CD4-positive, CD25-positive, alpha-beta regulatory T cell (primary cell): ENCODE results near the gene EMC6. TPM values are rescaled to one million over a fixed set of nuclear protein-coding genes. Genes with fewer than 3 reads are reported as not detected.
A peak's percentile ranks its signal among the peaks of the same experiment; 100 is the strongest.

Experiments
- ATAC-seq, 2 donors: fragments of 150-1000 bp; cut with Tn5 transposase; one replicate each; pipeline ENCODE4 v1.10.0; 2021; ENCODE audit warnings: low read depth in 2 of 2, moderate number of reproducible peaks in 2 of 2, moderate library complexity in 1 of 2
- DNase-seq, 3 donors: peaks; one replicate each; pipeline versions ENCODE4 v3.0.0 to v3.0.0-alpha.2; 2012 to 2022; ENCODE audit warnings: mixed read lengths in 1 of 3
- H3K27ac ChIP-seq: one replicate; pipeline ENCODE4 v1.7.0; 2013; ENCODE audit warnings: mild to moderate bottlenecking, low read length; ENCODE audit not compliant: insufficient read depth, poor library complexity, severe bottlenecking
- H3K27me3 ChIP-seq: one replicate; pipeline ENCODE4 v1.7.0; 2013; ENCODE audit warnings: low read length; ENCODE audit not compliant: control insufficient read depth, insufficient read depth
- H3K36me3 ChIP-seq: one replicate; pipeline ENCODE4 v1.7.0; 2013; ENCODE audit warnings: mild to moderate bottlenecking, low read length, moderate library complexity; ENCODE audit not compliant: control insufficient read depth, insufficient read depth
- H3K4me1 ChIP-seq: 2 replicates; pipeline ENCODE4 v1.7.0; 2013; ENCODE audit warnings: mild to moderate bottlenecking, low read length; ENCODE audit not compliant: insufficient read depth, control insufficient read depth, poor library complexity, severe bottlenecking
- H3K4me3 ChIP-seq: one replicate; pipeline ENCODE4 v1.7.0; 2013; ENCODE audit warnings: low read depth, mild to moderate bottlenecking, low read length, moderate library complexity
- H3K9me3 ChIP-seq, 2 experiments: 1 replicate in 1 of 2; 2 replicates in 1 of 2; pipeline ENCODE4 v1.7.0; 2013; ENCODE audit warnings: low read length in 2 of 2, mild to moderate bottlenecking in 1 of 2, moderate library complexity in 1 of 2; ENCODE audit not compliant: control insufficient read depth in 2 of 2
- H3K27ac Mint-ChIP-seq, 3 donors: one replicate each; pipeline ENCODE4 v1.8.0; 2020 to 2022; ENCODE audit warnings: mild to moderate bottlenecking in 3 of 3, mixed read lengths in 3 of 3, moderate library complexity in 2 of 3
- H3K27me3 Mint-ChIP-seq: one replicate; pipeline ENCODE4 v1.8.0; 2022; ENCODE audit warnings: mild to moderate bottlenecking, mixed read lengths
- H3K36me3 Mint-ChIP-seq: one replicate; pipeline ENCODE4 v1.8.0; 2020; ENCODE audit warnings: mixed read lengths
- H3K4me1 Mint-ChIP-seq, 4 donors: one replicate each; pipeline ENCODE4 v1.8.0; 2020 to 2022; ENCODE audit warnings: mixed read lengths in 4 of 4, mild to moderate bottlenecking in 1 of 4
- H3K4me3 Mint-ChIP-seq, 4 donors: one replicate each; pipeline ENCODE4 v1.8.0; 2020 to 2022; ENCODE audit warnings: mild to moderate bottlenecking in 4 of 4, mixed read lengths in 4 of 4, moderate library complexity in 3 of 4
- H3K9me3 Mint-ChIP-seq, 7 donors: one replicate each; pipeline ENCODE4 v1.8.0; 2020 to 2022; ENCODE audit warnings: mixed read lengths in 7 of 7, mild to moderate bottlenecking in 3 of 7, moderate library complexity in 2 of 7
- polyA plus RNA-seq, 4 donors: library from polyadenylated mRNA; unstranded; fragments of 300-500 nt; fragmentation: Illumina TruSeq; gene quantifications; one replicate each; pipeline ENCODE4 v1.2.3, GENCODE V29; 2021
- total RNA-seq: library from RNA; stranded (reverse); gene quantifications from one replicate; pipeline ENCODE4 v1.2.3, GENCODE V29; 2022

Gene EMC6
- total and polyA plus RNA-seq, 5 donors from 2014 or later, result 27.2 to 125 (median 113) TPM

DNA sequence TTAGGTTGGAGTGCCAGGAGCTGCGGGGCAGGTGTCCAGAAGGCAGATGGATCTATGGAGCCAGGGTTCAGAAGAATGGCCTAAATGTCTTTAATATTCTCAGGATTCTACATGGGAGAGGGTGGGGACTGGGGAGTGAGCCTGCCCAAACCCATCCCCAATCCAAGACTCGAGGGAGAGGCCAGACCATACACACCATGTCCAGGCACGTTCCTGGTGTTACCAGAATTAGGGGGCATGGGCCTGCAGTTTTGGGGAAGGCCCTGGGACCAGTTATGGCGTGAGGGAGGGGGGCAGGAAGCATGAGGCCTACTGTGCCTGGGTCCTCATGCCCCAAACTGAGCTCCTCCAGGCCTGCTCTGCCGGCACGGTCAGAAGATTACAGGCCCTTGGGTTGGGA lies 2.1 kb upstream of the EMC6 start:
- Mint-ChIP-seq H3K4me1 (peaks cover 5 to 31% (median 20%) of the 10 kb centered on the region in 4 donors), H3K4me3 (peak overlapping the region; percentile 38 to 88 (median 68)), H3K27me3 (no peaks in the 10 kb centered on the region), H3K36me3 (no peaks in the 10 kb centered on the region), H3K27ac (peak overlapping the region in 1 of 3 donors; percentile 76), H3K9me3 (no peaks in the 10 kb centered on the region)
- H3K4me1 ChIP-seq, result peaks cover 20% of the 10 kb centered on the region
- no peak overlapping the region for H3K4me3 ChIP-seq
- H3K36me3 ChIP-seq, result no peaks in the 10 kb centered on the region
- H3K9me3 ChIP-seq, result no peaks in the 10 kb centered on the region
- H3K27ac ChIP-seq, result no peak overlapping the region
- no peak for ATAC-seq
- H3K27me3 ChIP-seq, result no peaks in the 10 kb centered on the region
- DNase-seq, result no peak

DNA sequence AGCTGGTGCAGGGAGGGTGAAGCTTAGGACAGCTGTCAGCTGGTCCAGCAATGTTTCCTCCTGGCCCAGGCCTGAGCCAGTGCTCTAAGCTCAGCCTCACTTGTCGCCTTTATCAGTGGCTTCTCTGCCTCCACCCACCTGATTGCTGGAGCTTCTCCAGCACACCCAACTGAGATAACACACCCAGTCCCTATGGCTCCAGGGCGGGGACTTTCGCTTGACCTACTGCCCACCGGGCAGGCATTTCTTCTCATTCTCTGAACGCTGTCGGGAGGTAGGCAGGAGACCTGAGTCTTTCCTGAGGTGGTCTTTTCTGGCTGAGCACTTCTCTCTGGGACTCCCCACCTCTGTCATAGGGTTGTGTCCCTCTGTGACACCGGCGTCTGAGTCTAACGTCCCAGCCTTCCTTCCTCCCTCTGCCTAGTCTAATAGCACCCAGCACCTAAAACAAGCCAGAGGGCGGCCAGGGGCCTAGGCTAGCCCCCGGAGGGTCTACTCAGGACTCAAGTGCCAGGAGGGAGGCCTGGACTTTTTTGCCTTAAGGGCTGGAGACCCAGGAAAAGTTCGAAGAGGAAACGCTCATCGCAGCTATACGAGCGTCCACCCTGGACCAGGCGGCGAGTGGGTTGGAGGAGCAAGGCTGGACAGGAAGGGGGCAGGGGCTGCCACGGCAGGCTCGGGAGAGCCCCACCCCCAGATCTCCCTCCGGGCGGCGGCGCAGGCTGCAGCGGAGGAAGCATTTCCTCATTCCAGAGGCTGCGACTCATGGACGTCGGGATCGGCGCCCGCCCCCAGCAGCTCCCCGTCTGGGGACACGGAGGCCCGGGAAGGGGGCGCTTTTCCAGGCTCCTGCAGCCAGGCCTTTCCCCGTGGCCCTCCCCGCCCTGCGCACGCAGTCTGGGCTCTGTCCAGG lies 990 bp upstream of the EMC6 start:
- no peaks in the 10 kb centered on the region for H3K27me3 ChIP-seq
- H3K27ac ChIP-seq, result peak overlapping the region; percentile 71
- peak; percentile 2 to 15 (median 13) for DNase-seq
- Mint-ChIP-seq H3K9me3 (no peaks in the 10 kb centered on the region), H3K4me3 (peak overlapping the region; percentile 38 to 91 (median 86)), H3K4me1 (peaks cover 5 to 37% (median 28%) of the 10 kb centered on the region in 4 donors), H3K36me3 (no peaks in the 10 kb centered on the region), H3K27me3 (no peaks in the 10 kb centered on the region), H3K27ac (peak overlapping the region; percentile 59 to 71 (median 60))
- no peaks in the 10 kb centered on the region for H3K36me3 ChIP-seq
- H3K4me1 ChIP-seq, result peaks cover 20% of the 10 kb centered on the region
- peak in 1 of 2 donors; percentile 3 for ATAC-seq
- peak overlapping the region; percentile 41 for H3K4me3 ChIP-seq
- H3K9me3 ChIP-seq, result no peaks in the 10 kb centered on the region

DNA sequence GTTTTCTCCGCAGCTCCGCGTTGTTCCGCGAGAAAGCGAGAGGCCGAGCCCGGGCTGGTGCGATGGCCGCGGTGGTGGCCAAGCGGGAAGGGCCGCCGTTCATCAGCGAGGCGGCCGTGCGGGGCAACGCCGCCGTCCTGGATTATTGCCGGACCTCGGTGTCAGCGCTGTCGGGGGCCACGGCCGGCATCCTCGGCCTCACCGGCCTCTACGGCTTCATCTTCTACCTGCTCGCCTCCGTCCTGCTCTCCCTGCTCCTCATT lies 404 bp downstream of the EMC6 start:
- Mint-ChIP-seq H3K27ac (peak overlapping the region; percentile 79 to 92 (median 87)), H3K4me3 (peak overlapping the region; percentile 91 to 97 (median 95)), H3K27me3 (no peaks in the 10 kb centered on the region), H3K4me1 (peaks cover 5 to 38% (median 28%) of the 10 kb centered on the region in 4 donors), H3K9me3 (no peaks in the 10 kb centered on the region), H3K36me3 (no peaks in the 10 kb centered on the region)
- Histone ChIP-seq H3K27me3 (no peaks in the 10 kb centered on the region), H3K9me3 (no peaks in the 10 kb centered on the region), H3K27ac (peak overlapping the region; percentile 71), H3K4me1 (peaks cover 20% of the 10 kb centered on the region), H3K4me3 (peak overlapping the region; percentile 71), H3K36me3 (no peaks in the 10 kb centered on the region)
- no peak for ATAC-seq
- no peak for DNase-seq

DNA sequence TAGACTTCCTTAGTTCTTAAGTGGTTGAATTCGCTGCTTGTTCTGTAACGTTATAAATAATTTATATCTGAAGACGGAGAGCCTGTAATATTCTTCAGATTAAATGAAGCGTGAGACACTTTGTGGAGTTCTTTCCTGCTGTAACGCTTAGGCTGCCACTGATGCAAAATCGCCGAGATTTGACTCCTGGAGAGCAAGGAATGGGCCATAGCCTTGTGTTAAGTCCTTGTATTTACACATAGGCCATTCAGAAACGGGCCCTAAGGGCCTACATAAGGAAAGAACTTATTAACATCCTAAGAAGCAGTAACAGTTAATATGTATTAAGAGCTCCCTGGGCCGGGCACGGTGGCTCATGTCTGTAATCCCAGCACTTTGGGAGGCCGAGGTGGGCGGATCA lies 936 bp downstream of the EMC6 start:
- no peak for ATAC-seq

DNA sequence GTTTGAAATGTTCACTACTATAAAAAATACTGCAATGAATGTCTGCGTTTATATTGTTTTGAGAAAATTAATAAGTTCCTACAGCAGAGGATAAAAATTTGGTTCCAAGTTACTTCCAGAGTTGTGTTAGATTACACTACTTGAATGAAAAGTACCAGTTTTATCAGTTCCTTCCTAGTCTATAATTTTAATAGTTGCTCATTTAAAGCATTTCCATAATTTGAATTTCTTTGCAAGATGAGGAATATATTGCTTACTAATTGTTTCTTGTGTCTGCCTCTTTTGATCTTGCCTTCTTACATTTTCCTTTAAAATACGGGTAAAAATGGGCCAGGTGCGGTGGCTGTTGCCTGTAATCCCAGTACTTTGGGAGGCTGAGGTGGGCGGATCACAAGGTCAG lies 4.0 kb downstream of the EMC6 start:
- no peak for DNase-seq
- H3K27me3 ChIP-seq, result no peaks in the 10 kb centered on the region
- H3K36me3 ChIP-seq, result no peaks in the 10 kb centered on the region
- H3K27ac ChIP-seq, result no peak overlapping the region
- H3K4me1 ChIP-seq, result peaks cover 17% of the 10 kb centered on the region
- Mint-ChIP-seq H3K27ac (no peak overlapping the region), H3K4me3 (peak overlapping the region in 2 of 4 donors; percentile 57 to 63), H3K36me3 (no peaks in the 10 kb centered on the region), H3K9me3 (no peaks in the 10 kb centered on the region), H3K27me3 (no peaks in the 10 kb centered on the region), H3K4me1 (peaks cover 5 to 35% (median 20%) of the 10 kb centered on the region in 4 donors)
- ATAC-seq, result no peak
- no peaks in the 10 kb centered on the region for H3K9me3 ChIP-seq
- no peak overlapping the region for H3K4me3 ChIP-seq

More for the DNA sequence above, 936 bp downstream of the EMC6 start:
- H3K36me3 Mint-ChIP-seq, result no peaks in the 10 kb centered on the region
- peaks cover 20% of the 10 kb centered on the region for H3K4me1 ChIP-seq
- no peaks in the 10 kb centered on the region for H3K36me3 ChIP-seq
- H3K27me3 ChIP-seq, result no peaks in the 10 kb centered on the region
- H3K4me1 Mint-ChIP-seq, result peaks cover 5 to 40% (median 28%) of the 10 kb centered on the region in 4 donors
- no peaks in the 10 kb centered on the region for H3K9me3 ChIP-seq
- H3K27ac ChIP-seq, result peak overlapping the region; percentile 71
- no peak for DNase-seq
- H3K27me3 Mint-ChIP-seq, result no peaks in the 10 kb centered on the region
- no peaks in the 10 kb centered on the region for H3K9me3 Mint-ChIP-seq
- H3K4me3 ChIP-seq, result peak overlapping the region; percentile 71
- H3K27ac Mint-ChIP-seq, result peak overlapping the region; percentile 48 to 92 (median 87)
- peak overlapping the region; percentile 91 to 97 (median 95) for H3K4me3 Mint-ChIP-seq

DNA sequence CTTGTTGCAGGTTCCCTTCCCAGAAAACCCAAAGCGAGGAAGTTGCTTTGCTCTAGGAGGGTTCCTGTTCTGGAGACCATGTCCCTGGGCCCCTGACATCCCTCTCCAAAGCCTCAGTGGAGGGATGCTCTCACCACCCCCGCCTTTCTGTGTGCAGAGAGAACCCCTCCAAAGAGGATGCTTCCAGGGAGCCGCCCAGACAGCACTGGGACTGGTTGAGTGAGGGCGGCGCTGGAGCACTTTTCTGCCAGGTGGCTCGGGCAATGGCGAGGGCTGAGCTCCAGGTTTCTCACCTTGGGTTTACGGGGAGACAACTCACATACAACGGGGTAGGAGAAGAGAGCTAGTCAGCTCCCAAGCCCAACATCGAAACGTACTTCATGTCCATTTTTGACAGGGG lies 7.3 kb downstream of the EMC6 start:
- H3K4me1 ChIP-seq, result no peaks in the 10 kb centered on the region
- H3K36me3 ChIP-seq, result peaks cover 4% of the 10 kb centered on the region
- no peak overlapping the region for H3K27ac ChIP-seq
- no peaks in the 10 kb centered on the region for H3K27me3 ChIP-seq
- H3K9me3 ChIP-seq, result no peaks in the 10 kb centered on the region
- DNase-seq (no peak), ATAC-seq (no peak)
- H3K4me3 ChIP-seq, result no peak overlapping the region
- H3K4me1 Mint-ChIP-seq, result peaks cover 0 to 21% (median 9%) of the 10 kb centered on the region in 4 donors
- no peak overlapping the region for H3K27ac Mint-ChIP-seq
- H3K27me3 Mint-ChIP-seq, result no peaks in the 10 kb centered on the region
- H3K4me3 Mint-ChIP-seq, result no peak overlapping the region
- no peaks in the 10 kb centered on the region for H3K36me3 Mint-ChIP-seq
- H3K9me3 Mint-ChIP-seq, result no peaks in the 10 kb centered on the region

DNA sequence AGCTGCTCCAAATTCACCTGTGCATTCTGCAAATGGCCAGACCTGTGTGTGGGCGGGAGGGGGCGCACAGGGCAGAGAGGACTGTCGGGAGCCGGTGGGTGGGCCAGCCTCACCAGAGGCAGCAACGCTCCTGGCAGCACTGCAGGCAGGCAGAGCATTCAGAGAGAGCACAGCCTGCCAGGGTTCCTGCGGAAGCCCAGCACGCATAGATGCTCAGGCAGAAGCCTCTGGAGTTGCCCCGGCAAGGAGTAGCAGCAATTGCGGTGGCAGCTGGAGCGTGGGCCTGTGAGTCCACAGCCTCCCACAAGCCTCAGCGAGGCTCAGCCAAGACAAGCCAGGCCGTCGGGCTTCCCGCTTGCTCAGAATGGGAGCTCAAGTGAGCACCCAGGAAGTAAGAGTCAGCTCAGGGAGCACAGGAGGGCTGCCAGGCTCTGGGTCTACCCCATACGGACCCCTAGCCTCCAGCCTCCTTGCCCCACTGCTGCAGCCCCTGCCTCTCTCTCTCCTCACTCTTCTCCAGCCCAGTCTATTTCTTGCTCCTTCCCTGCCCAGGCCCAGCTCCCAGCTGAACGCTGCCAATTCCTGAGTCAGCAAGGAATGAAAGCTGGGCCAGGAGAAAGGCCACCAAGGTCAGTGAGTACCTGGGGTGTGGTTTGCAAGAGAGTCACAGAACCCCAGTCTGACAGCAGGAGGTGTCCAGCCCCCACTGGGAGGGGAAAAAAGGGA lies 9.6 kb downstream of the EMC6 start:
- Histone ChIP-seq H3K36me3 (peaks cover 4% of the 10 kb centered on the region), H3K27me3 (no peaks in the 10 kb centered on the region), H3K4me3 (no peak overlapping the region), H3K27ac (no peak overlapping the region), H3K9me3 (no peaks in the 10 kb centered on the region), H3K4me1 (no peaks in the 10 kb centered on the region)
- Mint-ChIP-seq H3K9me3 (no peaks in the 10 kb centered on the region), H3K27me3 (no peaks in the 10 kb centered on the region), H3K27ac (peak overlapping the region in 1 of 3 donors; percentile 38), H3K4me1 (peaks cover 0 to 21% (median 2%) of the 10 kb centered on the region in 4 donors), H3K4me3 (no peak overlapping the region), H3K36me3 (no peaks in the 10 kb centered on the region)
- no peak for DNase-seq
- ATAC-seq, result no peak
